Mammary epithelial cell (primary cell): Measurements from ENCODE around the gene MUC4.

Experiments
- EZH2 ChIP-seq: IDR thresholded peaks from 2 replicates; pipeline ENCODE4 v1.6.1; 2012; ENCODE audit warnings: low read length, inconsistent platforms, borderline replicate concordance
- TF ChIP-seq, protein P1 (sequence below), 2 donors: IDR thresholded peaks in 1 of 2; conservative IDR thresholded peaks in 1 of 2; 2 replicates each; pipeline ENCODE4 v1.5.1; 2011 to 2012; ENCODE audit warnings: inconsistent platforms in 2 of 2, low read length in 2 of 2, mild to moderate bottlenecking in 2 of 2, control low read depth in 1 of 2, low read depth in 1 of 2; ENCODE audit not compliant: insufficient read depth in 1 of 2; ENCODE audit errors: extremely low read depth in 1 of 2

GRCh38 chr3:195751560-195751959 lies 60.2 kb downstream of the MUC4 start:
- TF ChIP-seq, protein P1, sequence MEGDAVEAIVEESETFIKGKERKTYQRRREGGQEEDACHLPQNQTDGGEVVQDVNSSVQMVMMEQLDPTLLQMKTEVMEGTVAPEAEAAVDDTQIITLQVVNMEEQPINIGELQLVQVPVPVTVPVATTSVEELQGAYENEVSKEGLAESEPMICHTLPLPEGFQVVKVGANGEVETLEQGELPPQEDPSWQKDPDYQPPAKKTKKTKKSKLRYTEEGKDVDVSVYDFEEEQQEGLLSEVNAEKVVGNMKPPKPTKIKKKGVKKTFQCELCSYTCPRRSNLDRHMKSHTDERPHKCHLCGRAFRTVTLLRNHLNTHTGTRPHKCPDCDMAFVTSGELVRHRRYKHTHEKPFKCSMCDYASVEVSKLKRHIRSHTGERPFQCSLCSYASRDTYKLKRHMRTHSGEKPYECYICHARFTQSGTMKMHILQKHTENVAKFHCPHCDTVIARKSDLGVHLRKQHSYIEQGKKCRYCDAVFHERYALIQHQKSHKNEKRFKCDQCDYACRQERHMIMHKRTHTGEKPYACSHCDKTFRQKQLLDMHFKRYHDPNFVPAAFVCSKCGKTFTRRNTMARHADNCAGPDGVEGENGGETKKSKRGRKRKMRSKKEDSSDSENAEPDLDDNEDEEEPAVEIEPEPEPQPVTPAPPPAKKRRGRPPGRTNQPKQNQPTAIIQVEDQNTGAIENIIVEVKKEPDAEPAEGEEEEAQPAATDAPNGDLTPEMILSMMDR (conservative IDR thresholded peaks at IDR 0.05 in 1 of 2, IDR thresholded peaks at IDR 0.05 in 1 of 2; ENCODE audit: extremely low read depth in 1 of 2, insufficient read depth in 1 of 2, low read depth in 1 of 2, low read length in 2 of 2): no peak
- no peak for TF ChIP-seq EZH2
